Adipocyte (in vitro differentiated cells): ENCODE results near the gene MDFIC.

ENCODE experiments used
- DNase-seq: peaks from one replicate; pipeline ENCODE4 v3.0.0-alpha.2; 2015; ENCODE audit warnings: low read depth
- H3K27me3 ChIP-seq: replicated peaks from 2 replicates; pipeline ENCODE4 v1.7.0; 2013; ENCODE audit warnings: mild to moderate bottlenecking, low read length, moderate library complexity; ENCODE audit not compliant: control insufficient read depth, insufficient read depth
- H3K36me3 ChIP-seq: 2 replicates; pipeline ENCODE4 v1.7.0; 2013; ENCODE audit warnings: low read length, mild to moderate bottlenecking, moderate library complexity; ENCODE audit not compliant: control insufficient read depth, insufficient read depth, severe bottlenecking
- H3K4me1 ChIP-seq: 2 replicates; pipeline ENCODE4 v1.7.0; 2013; ENCODE audit warnings: mild to moderate bottlenecking, low read length, moderate library complexity; ENCODE audit not compliant: control insufficient read depth, insufficient read depth
- H3K4me3 ChIP-seq: 2 replicates; pipeline ENCODE4 v1.7.0; 2013; ENCODE audit warnings: mild to moderate bottlenecking, low read length, moderate library complexity
- H3K9ac ChIP-seq: 2 replicates; pipeline ENCODE4 v1.7.0; 2013; ENCODE audit warnings: mild to moderate bottlenecking, low read length, moderate library complexity
- H3K9me3 ChIP-seq: 2 replicates; pipeline ENCODE4 v1.7.0; 2013; ENCODE audit warnings: mild to moderate bottlenecking, low read length, moderate library complexity; ENCODE audit not compliant: control insufficient read depth

Gene MDFIC

GRCh38 chr7:115042596-115042995, 120.7 kb downstream of the MDFIC start:
- Histone ChIP-seq H3K4me1 (peaks cover 22% of the 10 kb centered on the region), H3K36me3 (no peaks in the 10 kb centered on the region)
- no peak for DNase-seq

DNA sequence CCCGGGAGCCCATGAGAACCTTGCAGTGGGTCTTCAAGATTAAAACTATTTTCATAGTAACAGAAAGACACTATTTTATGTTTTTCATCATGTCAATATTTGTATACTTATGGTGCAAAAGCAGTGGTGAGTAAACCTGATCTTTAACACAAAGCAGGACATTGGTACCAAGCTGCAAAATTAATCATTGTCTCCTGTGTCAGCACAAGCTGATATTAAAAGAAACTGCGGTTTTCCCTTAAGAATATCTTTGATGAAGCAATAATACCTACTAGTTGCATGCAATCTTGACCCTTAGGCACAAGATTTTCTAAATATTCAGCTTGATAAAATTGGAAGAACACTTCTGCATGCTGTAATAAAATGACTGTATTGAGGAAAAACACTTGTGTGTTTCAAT, 121.7 kb downstream of the MDFIC start:
- peak overlapping the region; percentile 21 for H3K9ac ChIP-seq
- no peaks in the 10 kb centered on the region for H3K27me3 ChIP-seq
- DNase-seq, result no peak
- H3K4me3 ChIP-seq, result no peak overlapping the region
- peaks cover 30% of the 10 kb centered on the region for H3K4me1 ChIP-seq
- no peaks in the 10 kb centered on the region for H3K9me3 ChIP-seq
- H3K36me3 ChIP-seq, result no peaks in the 10 kb centered on the region

More at GRCh38 chr7:115042596-115042995, 120.7 kb downstream of the MDFIC start:
- no peak overlapping the region for H3K4me3 ChIP-seq
- no peak overlapping the region for H3K9ac ChIP-seq
- H3K9me3 ChIP-seq, result no peaks in the 10 kb centered on the region
- H3K27me3 ChIP-seq, result no peaks in the 10 kb centered on the region

GRCh38 chr7:115044224-115044623, 122.3 kb downstream of the MDFIC start:
- Histone ChIP-seq H3K4me1 (peaks cover 30% of the 10 kb centered on the region), H3K9me3 (no peaks in the 10 kb centered on the region), H3K9ac (no peak overlapping the region), H3K27me3 (no peaks in the 10 kb centered on the region), H3K36me3 (no peaks in the 10 kb centered on the region), H3K4me3 (no peak overlapping the region)
- no peak for DNase-seq

GRCh38 chr7:115047958-115048720, 126.2 kb downstream of the MDFIC start:
- H3K4me3 ChIP-seq, result no peak overlapping the region
- no peak overlapping the region for H3K9ac ChIP-seq
- no peaks in the 10 kb centered on the region for H3K9me3 ChIP-seq
- H3K27me3 ChIP-seq, result no peaks in the 10 kb centered on the region
- H3K4me1 ChIP-seq, result peaks cover 28% of the 10 kb centered on the region
- DNase-seq, result peak; percentile 72
- H3K36me3 ChIP-seq, result no peaks in the 10 kb centered on the region

DNA sequence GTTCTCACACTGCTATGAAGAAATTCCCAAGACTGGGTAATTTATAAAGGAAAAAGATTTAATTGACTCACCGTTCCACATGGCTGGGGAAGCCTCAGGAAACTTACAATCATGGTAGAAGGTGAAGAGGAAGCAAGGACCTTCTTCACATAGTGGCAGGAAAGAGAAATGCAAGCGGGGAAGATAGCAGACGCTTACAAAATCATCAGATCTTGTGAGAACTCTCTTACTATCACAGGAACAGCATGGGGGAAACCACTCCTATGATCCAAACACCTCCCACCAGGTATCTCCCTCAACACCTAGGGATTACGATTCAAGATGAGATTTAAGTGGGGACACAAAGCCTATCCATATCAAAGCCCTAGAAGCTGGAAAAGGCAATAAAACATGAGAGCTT, 130.8 kb downstream of the MDFIC start:
- Histone ChIP-seq H3K9me3 (no peaks in the 10 kb centered on the region), H3K27me3 (no peaks in the 10 kb centered on the region), H3K36me3 (no peaks in the 10 kb centered on the region), H3K9ac (no peak overlapping the region), H3K4me3 (no peak overlapping the region), H3K4me1 (peaks cover 8% of the 10 kb centered on the region)
- no peak for DNase-seq

DNA sequence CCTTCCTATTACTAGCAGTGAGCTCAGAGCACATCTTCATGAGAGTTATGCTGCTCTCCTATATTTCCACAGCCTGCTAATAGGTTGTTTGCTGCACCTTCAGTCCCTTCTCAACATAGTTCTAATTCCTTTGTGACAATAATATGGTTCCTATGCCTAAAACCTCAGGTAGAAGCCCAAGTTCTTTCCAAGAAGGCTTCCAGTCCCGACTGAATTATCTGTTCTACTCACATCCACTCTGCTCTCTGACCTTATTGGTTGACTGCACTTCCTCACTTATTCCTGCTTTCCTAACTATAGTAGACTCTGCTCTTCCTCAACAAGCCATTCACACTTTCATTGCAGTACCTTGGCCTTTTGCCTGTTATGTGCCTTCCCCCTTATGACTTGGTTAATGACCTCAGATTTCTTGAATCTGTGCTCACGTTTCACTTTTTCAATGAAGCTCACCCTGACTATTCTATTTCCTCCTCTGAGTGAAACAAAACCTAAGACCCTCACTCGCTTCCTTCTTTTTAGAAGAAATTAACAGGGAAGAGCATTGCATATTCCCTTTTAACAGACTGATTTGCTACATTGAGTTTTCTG, 132.7 kb downstream of the MDFIC start:
- Histone ChIP-seq H3K9ac (no peak overlapping the region), H3K4me1 (peaks cover 14% of the 10 kb centered on the region), H3K27me3 (no peaks in the 10 kb centered on the region), H3K36me3 (no peaks in the 10 kb centered on the region), H3K9me3 (no peaks in the 10 kb centered on the region), H3K4me3 (no peak overlapping the region)
- no peak for DNase-seq

DNA sequence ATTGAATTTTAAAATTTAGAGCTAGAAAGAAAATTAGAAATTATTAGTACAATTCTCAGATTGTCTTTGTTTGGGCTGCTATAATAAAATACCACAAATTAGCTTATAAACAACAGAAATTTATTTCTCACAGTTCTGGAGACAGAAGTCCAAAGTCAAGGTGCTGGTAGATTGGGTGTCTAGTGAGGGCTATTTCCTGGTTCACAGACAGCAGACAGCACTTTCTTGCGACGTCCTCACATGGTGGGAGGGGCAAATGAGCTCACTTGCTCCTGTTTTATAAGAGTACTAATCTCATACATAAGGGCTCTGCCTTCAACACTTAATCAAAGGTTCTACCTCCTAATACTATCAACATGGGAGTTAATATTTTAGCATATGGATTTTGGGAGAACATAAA, 134.1 kb downstream of the MDFIC start:
- Histone ChIP-seq H3K9me3 (no peaks in the 10 kb centered on the region), H3K36me3 (no peaks in the 10 kb centered on the region), H3K4me3 (no peak overlapping the region), H3K27me3 (no peaks in the 10 kb centered on the region), H3K4me1 (peaks cover 27% of the 10 kb centered on the region), H3K9ac (no peak overlapping the region)
- DNase-seq, result no peak

GRCh38 chr7:115058726-115059125, 136.8 kb downstream of the MDFIC start:
- Histone ChIP-seq H3K36me3 (no peaks in the 10 kb centered on the region), H3K4me1 (peaks cover 33% of the 10 kb centered on the region), H3K4me3 (peak overlapping the region; percentile 4), H3K9ac (no peak overlapping the region), H3K9me3 (no peaks in the 10 kb centered on the region), H3K27me3 (no peaks in the 10 kb centered on the region)
- no peak for DNase-seq

DNA sequence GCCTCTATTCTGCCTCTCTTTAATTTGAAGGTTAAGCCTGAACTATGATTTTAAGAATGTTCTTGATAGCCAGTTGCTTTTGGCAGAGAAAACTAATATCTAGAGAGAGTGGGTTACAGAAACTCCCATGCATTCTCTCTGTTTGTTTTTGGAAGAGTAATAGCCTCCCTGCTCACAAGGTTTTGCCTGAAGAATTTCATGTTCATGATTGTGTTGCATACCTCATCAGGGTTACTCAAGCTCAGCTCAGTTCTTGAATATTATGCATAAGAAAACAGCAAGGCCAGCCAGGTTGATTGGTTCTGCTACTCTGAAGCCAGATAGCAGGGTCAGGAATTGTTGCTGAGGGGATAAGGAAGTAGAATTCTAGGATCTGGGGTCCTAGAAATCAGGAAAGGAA, 137.4 kb downstream of the MDFIC start:
- peak overlapping the region; percentile 4 for H3K4me3 ChIP-seq

DNA sequence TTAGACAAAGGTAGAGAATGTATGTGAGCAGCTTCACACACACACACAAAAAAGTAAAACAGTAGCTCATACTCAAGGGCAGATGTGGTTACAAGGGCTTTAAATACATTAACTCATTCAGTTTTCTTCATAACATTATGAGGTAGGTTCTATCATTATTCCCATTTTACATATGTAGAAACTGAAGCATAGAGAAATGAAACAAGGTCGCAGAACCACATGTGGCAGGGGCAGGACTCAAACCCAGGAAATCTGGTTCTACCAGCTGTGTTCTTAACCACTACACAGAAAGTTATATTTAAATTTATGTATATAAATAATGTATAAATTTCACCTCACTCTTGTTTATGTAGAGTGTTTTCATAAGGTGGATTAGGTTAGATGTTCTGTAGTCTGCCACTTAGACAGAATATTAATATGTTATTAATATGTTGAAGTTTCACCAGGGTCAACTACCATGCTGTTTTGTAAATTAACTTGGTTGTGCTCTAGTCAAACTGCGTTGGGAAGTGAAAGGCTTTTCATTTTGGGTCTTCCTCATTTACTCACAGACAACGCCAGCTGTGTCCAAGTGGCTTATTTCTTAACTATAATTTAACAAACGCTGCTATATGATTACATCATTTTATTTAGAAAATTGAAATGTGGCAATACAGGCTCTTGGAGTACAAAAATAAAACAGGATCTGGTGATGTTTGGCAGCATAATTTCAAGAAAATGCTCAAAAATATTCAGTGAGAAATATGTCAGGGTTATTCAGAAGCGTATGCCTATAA, 138.4 kb downstream of the MDFIC start:
- no peak for DNase-seq
- Histone ChIP-seq H3K4me1 (peaks cover 33% of the 10 kb centered on the region), H3K4me3 (no peak overlapping the region), H3K36me3 (no peaks in the 10 kb centered on the region), H3K9ac (peak overlapping the region; percentile 43), H3K9me3 (no peaks in the 10 kb centered on the region), H3K27me3 (no peaks in the 10 kb centered on the region)

More for the DNA sequence above, 137.4 kb downstream of the MDFIC start:
- H3K27me3 ChIP-seq, result no peaks in the 10 kb centered on the region
- no peak overlapping the region for H3K9ac ChIP-seq
- no peaks in the 10 kb centered on the region for H3K36me3 ChIP-seq
- peak; percentile 42 for DNase-seq
- H3K9me3 ChIP-seq, result no peaks in the 10 kb centered on the region
- peaks cover 33% of the 10 kb centered on the region for H3K4me1 ChIP-seq

DNA sequence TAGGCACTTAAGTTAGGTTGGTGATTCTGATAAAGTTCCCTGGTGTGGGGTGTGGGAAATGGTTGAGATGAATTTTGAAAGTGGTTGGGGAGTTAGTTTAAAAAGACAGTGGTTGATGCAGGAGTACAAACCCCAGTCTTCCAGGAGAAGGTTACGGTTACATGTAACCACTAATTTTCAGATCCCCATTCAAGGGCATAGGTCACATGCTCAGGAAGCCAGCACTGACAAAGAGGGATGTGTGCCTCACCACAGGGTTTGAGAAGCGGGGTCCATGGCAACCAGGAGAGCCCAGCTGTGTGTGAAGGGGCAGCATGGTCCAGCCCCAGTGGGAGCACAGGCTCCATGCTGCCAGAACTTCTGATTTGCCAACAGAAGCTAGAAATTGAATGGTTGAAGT, 144.2 kb downstream of the MDFIC start:
- no peaks in the 10 kb centered on the region for H3K9me3 ChIP-seq
- no peaks in the 10 kb centered on the region for H3K36me3 ChIP-seq
- no peak overlapping the region for H3K4me3 ChIP-seq
- H3K27me3 ChIP-seq, result no peaks in the 10 kb centered on the region
- peaks cover 22% of the 10 kb centered on the region for H3K4me1 ChIP-seq
- no peak for DNase-seq
- no peak overlapping the region for H3K9ac ChIP-seq
